Measurements from ENCODE around the gene GJB6. TPM values are rescaled to one million over a fixed set of nuclear protein-coding genes. Genes with fewer than 3 reads are reported as not detected.

GJB6 gene
- total and polyA plus RNA-seq, 12 donors, result 0.06 to 0.61 TPM; not detected in 10

DNA sequence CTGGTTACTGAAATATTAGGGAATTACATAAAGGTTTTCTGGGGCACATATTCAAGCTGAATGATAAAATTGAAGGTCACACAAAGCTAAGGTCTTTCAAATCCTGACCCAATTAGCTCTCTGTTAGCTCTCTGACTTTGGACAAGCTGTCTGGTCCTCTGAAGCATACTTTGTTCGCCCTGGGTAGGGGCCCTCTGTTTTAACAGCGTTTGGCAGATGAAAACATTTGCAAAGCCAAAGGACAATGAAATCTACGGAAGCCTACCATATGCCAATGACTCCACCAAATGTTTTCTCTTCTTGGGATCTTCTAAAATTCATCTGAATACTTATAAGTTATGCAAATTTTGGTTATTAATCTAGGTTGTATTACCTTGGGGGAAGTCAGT, 56.7 kb downstream of the GJB6 start:
- Histone ChIP-seq H3K9me3 (no peaks in the 10 kb centered on the region), H3K36me3 (no peaks in the 10 kb centered on the region), H3K27me3 (peaks cover 0 to 59% (median 39%) of the 10 kb centered on the region in 7 donors), H3K27ac (peak overlapping the region in 1 of 10 donors; percentile 61), H3K4me3 (no peak overlapping the region), H3K4me1 (peaks cover 0 to 17% (median 0%) of the 10 kb centered on the region in 9 donors)
- 78 to 87% methylated on average over 3 of the region's 3 CpGs for WGBS, 2 donors
- intact Hi-C loops (cut with DNase I), result no loop called here
- TF ChIP-seq, protein P1, sequence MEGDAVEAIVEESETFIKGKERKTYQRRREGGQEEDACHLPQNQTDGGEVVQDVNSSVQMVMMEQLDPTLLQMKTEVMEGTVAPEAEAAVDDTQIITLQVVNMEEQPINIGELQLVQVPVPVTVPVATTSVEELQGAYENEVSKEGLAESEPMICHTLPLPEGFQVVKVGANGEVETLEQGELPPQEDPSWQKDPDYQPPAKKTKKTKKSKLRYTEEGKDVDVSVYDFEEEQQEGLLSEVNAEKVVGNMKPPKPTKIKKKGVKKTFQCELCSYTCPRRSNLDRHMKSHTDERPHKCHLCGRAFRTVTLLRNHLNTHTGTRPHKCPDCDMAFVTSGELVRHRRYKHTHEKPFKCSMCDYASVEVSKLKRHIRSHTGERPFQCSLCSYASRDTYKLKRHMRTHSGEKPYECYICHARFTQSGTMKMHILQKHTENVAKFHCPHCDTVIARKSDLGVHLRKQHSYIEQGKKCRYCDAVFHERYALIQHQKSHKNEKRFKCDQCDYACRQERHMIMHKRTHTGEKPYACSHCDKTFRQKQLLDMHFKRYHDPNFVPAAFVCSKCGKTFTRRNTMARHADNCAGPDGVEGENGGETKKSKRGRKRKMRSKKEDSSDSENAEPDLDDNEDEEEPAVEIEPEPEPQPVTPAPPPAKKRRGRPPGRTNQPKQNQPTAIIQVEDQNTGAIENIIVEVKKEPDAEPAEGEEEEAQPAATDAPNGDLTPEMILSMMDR (IDR thresholded peaks at IDR 0.05), result no peak
- ATAC-seq (no peak), DNase-seq (no peak)

DNA sequence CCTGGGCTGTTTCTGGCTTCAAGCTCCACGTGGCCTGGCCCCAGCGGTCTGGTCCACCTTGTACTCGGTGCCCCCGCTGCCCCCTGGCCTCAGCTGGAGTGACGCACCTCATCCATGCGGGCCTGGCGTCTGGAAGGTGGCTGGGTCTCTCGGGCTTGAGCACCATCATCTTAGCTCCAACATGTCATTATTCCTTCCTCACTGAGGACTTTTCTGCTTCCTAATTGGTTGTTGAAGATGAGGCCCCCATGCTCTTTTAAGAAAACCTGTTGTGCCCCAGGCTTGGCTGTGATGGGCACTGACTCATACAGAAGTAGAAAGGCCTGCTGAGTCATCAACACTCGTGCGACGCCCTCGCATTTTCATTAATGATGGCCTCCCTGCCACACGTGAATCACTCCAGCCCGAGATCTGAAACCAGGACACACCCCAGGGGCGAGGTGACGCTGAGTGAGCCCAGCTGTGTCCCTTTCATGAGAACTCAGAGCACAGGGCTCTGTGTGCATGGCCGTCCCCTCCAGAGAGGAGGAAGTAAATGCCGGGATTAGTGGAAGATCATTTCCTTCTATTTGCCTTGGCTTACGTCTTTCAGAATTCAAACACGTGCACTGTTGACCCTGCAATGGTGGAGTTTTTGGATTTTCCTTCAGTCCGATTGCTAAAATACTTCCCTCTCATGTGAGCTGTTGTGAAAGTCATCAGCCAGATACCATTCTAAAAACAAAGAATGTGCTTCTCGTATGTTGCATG, 57.3 kb downstream of the GJB6 start:
- no peaks in the 10 kb centered on the region for H3K36me3 ChIP-seq
- WGBS, 2 donors, result 51 to 62% methylated on average over 22 of the region's 22 CpGs
- peaks cover 0 to 53% (median 39%) of the 10 kb centered on the region in 7 donors for H3K27me3 ChIP-seq
- peak overlapping the region in 1 of 10 donors; percentile 61 for H3K27ac ChIP-seq
- no peak overlapping the region for H3K4me3 ChIP-seq
- DNase-seq, result peak; percentile 44 to 52
- intact Hi-C loops (cut with DNase I), result no loop called here
- no peaks in the 10 kb centered on the region for H3K9me3 ChIP-seq
- peak; percentile 39 to 89 (median 64) for ATAC-seq
- TF ChIP-seq, protein P1 (IDR thresholded peaks at IDR 0.05), result no peak
- peaks cover 0 to 17% (median 0%) of the 10 kb centered on the region in 9 donors for H3K4me1 ChIP-seq

DNA sequence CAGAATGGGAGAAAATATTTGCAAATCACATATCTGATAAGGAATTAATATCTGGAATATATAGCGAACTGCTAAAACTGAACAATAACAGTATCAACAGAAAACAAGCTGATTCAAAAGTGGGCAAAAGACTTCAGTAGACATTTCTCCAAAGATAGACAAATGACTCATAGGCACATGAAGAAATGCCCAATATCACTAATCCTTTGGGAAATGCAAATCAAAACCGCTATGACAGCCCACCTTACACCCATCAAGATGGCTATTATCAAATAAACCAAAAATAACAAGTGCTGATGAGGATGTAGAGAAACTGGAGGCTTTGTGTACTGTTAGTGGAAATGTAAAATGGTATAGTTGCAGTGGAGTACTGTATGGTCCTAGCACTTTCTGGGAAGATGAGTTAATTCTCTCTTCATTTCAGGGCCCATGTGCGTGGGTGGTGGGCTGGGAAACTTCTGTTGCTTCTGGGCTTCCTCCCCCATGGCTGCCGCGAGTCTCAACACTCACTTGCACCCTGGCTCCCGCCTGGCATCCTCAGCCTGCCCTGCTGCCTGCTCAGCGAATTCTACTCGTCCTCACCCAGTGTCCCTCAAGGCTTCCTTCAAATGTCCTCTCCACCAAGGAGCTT, 58.9 kb downstream of the GJB6 start:
- TF ChIP-seq, protein P1 (IDR thresholded peaks at IDR 0.05), result no peak
- no peaks in the 10 kb centered on the region for H3K36me3 ChIP-seq
- H3K4me3 ChIP-seq, result no peak overlapping the region
- peaks cover 0 to 17% (median 0%) of the 10 kb centered on the region in 9 donors for H3K4me1 ChIP-seq
- ATAC-seq, result no peak
- DNase-seq, result no peak
- intact Hi-C loops (cut with DNase I), result no loop called here
- 84 to 90% methylated on average over 8 of the region's 8 CpGs for WGBS, 2 donors
- no peaks in the 10 kb centered on the region for H3K9me3 ChIP-seq
- H3K27me3 ChIP-seq, result peaks cover 0 to 47% (median 26%) of the 10 kb centered on the region in 7 donors
- no peak overlapping the region for H3K27ac ChIP-seq

Other genes with a start within 250 kb of the GJB6 start
- gene GJA3, start 71.3 kb downstream of the GJB6 start, total RNA-seq, result 10 to 100 TPM; 14.2 to 30.1 (median 19.4) TPM
- gene GJA3, start 71.3 kb downstream of the GJB6 start, polyA plus RNA-seq, result 1 to 10 TPM; 4.0 to 4.3 TPM
- gene GJB2, start 39.4 kb downstream of the GJB6 start, total RNA-seq, result under 1 TPM in 9 of 10 donors, not detected in 1; 0.09 to 0.44 (median 0.21) TPM
- under 1 TPM; 0.29 to 0.90 TPM for gene GJB2, start 39.4 kb downstream of the GJB6 start, polyA plus RNA-seq

Measured in heart right ventricle (tissue), 16 donors.